HepG2 (cell line): ENCODE results near the gene SH3PXD2A. TPM values are rescaled to one million over a fixed set of nuclear protein-coding genes. Genes with fewer than 3 reads are reported as not detected.

Source experiments
- ATAC-seq: fragments of 200-7000 bp; cut with Tn5 transposase; 3 replicates; pipeline ENCODE4 v1.9.1; 2020; ENCODE audit warnings: mild to moderate bottlenecking, moderate library complexity
- BruUV-seq: library from RNA; stranded (reverse); fragments of 400-500 nt; replicated peaks from 2 replicates; lab custom pipeline; 2021; lab: Mats Ljungman, UMichigan
- CTCF ChIA-PET: fragments of 300-600 bp; formaldehyde crosslinking; extraction: SDS; loops from one replicate; lab custom pipeline; 2021; ENCODE audit warnings: low total read pairs, inconsistent platforms, low intra/inter-chr PET ratio; lab: Yijun Ruan, JAX
- POLR2A ChIA-PET: fragments of 350-600 bp; sonication (Branson Sonifier 250); formaldehyde crosslinking; loops from one replicate; lab custom pipeline; 2020; ENCODE audit warnings: antibody characterized with exemption, inconsistent platforms; lab: Yijun Ruan, JAX
- DNase-seq: peaks from one replicate; pipeline ENCODE4 v3.0.0-alpha.2; 2015; ENCODE audit warnings: low spot score
- FAIRE-seq: peaks from 3 replicates; lab custom pipeline; 2011; peaks lifted over from hg19 to GRCh38; lab: Jason Lieb, UNC
- H2AFZ ChIP-seq: one replicate; pipeline ENCODE4 v1.6.1; 2011; ENCODE audit warnings: low read length, inconsistent platforms
- H3K27ac ChIP-seq: fragments of 300-600 bp; 3 replicates; pipeline ENCODE4 v1.8.0; 2011; ENCODE audit warnings: mixed run types, mild to moderate bottlenecking, mixed read lengths, low read length, inconsistent platforms; ENCODE audit not compliant: insufficient read depth; ENCODE audit errors: extremely low read length
- H3K27me3 ChIP-seq, 2 experiments: fragments of 200-600 bp in 1 of 2; 2 replicates in 1 of 2; 3 replicates in 1 of 2; pipeline versions ENCODE4 v1.6.0 to v1.8.0; 2011; ENCODE audit warnings: low read length in 2 of 2, mild to moderate bottlenecking in 2 of 2, moderate library complexity in 2 of 2, inconsistent platforms in 1 of 2; ENCODE audit not compliant: insufficient read depth in 2 of 2, control insufficient read depth in 1 of 2
- H3K36me3 ChIP-seq, 2 experiments: fragments of 200-600 bp in 1 of 2; replicated peaks in 1 of 2; 2 replicates in 1 of 2; 3 replicates in 1 of 2; pipeline versions ENCODE4 v1.5.1 to v1.8.0; 2011; ENCODE audit warnings: low read length in 2 of 2, inconsistent platforms in 1 of 2; ENCODE audit not compliant: insufficient read depth in 2 of 2, control insufficient read depth in 1 of 2
- H3K4me1 ChIP-seq: 2 replicates; pipeline ENCODE4 v1.5.1; 2012; ENCODE audit warnings: low read length, inconsistent platforms; ENCODE audit not compliant: insufficient read depth
- H3K4me2 ChIP-seq: 2 replicates; pipeline ENCODE4 v1.6.0; 2011; ENCODE audit warnings: low read depth, low read length, inconsistent platforms
- H3K4me3 ChIP-seq, 3 experiments: fragments of 200-600 bp in 1 of 3; sonication (generic), shearing (Covaris generic) in 1 of 3; replicated peaks in 1 of 3; 2 replicates each; pipeline ENCODE4 v1.5.1; 2011 to 2016; ENCODE audit warnings: low read length in 3 of 3, inconsistent platforms in 2 of 3, low read depth in 2 of 3, mild to moderate bottlenecking in 2 of 3, control low read depth in 1 of 3, mixed read lengths in 1 of 3; ENCODE audit not compliant: insufficient read depth in 1 of 3
- H3K79me2 ChIP-seq: one replicate; pipeline ENCODE4 v1.6.1; 2011; ENCODE audit warnings: low read length, inconsistent platforms; ENCODE audit not compliant: insufficient read depth
- H3K9ac ChIP-seq: 2 replicates; pipeline ENCODE4 v1.6.0; 2011; ENCODE audit warnings: mild to moderate bottlenecking, low read depth, low read length, inconsistent platforms; ENCODE audit not compliant: insufficient read depth
- H3K9me3 ChIP-seq: 2 replicates; pipeline ENCODE4 v1.5.1; 2012; ENCODE audit warnings: mild to moderate bottlenecking, low read length
- H4K20me1 ChIP-seq: 2 replicates; pipeline ENCODE4 v1.6.0; 2011; ENCODE audit warnings: inconsistent platforms, mild to moderate bottlenecking, low read length, moderate library complexity; ENCODE audit not compliant: insufficient read depth
- BATF2 ChIP-seq: sonication (generic); formaldehyde crosslinking; IDR thresholded peaks from 2 replicates; pipeline ENCODE4 v1.8.0; 2022; ENCODE audit warnings: mild to moderate bottlenecking, missing genetic modification reagents, moderate library complexity
- HOXA5 ChIP-seq: sonication (generic); formaldehyde crosslinking; IDR thresholded peaks from 2 replicates; pipeline ENCODE4 v1.4.0; 2020; ENCODE audit warnings: missing genetic modification reagents
- PRDM4 ChIP-seq: sonication (generic); formaldehyde crosslinking; IDR thresholded peaks from 2 replicates; pipeline ENCODE4 v1.9.0; 2021; ENCODE audit warnings: missing genetic modification reagents, borderline replicate concordance
- RAD51 ChIP-seq: fragments of 450-650 bp; IDR thresholded peaks from 2 replicates; pipeline ENCODE4 v1.6.1; 2016; ENCODE audit warnings: borderline replicate concordance
- SMAD9 ChIP-seq: sonication (generic); formaldehyde crosslinking; IDR thresholded peaks from 2 replicates; pipeline ENCODE4 v1.5.1; 2020; ENCODE audit warnings: mild to moderate bottlenecking, missing genetic modification reagents
- TAF1 ChIP-seq: sonication (generic); formaldehyde crosslinking; IDR thresholded peaks from 2 replicates; pipeline ENCODE4 v1.4.0; 2020; ENCODE audit warnings: missing genetic modification reagents
- TBX2 ChIP-seq: sonication (generic); formaldehyde crosslinking; IDR thresholded peaks from 2 replicates; pipeline ENCODE4 v1.5.0; 2020; ENCODE audit warnings: missing genetic modification reagents, mild to moderate bottlenecking, borderline replicate concordance
- ZBTB26 ChIP-seq: IDR thresholded peaks from 2 replicates; pipeline ENCODE4 v1.6.1; 2016; ENCODE audit warnings: missing compliant biosample characterization, missing genetic modification reagents, borderline replicate concordance
- ZFP82 ChIP-seq: sonication (generic); formaldehyde crosslinking; IDR thresholded peaks from 2 replicates; pipeline ENCODE4 v1.5.1; 2020; ENCODE audit warnings: mild to moderate bottlenecking, missing genetic modification reagents, borderline replicate concordance
- ZGPAT ChIP-seq: IDR thresholded peaks from 2 replicates; pipeline ENCODE4 v1.6.1; 2016; ENCODE audit warnings: mild to moderate bottlenecking
- ZNF569 ChIP-seq: sonication (generic); formaldehyde crosslinking; IDR thresholded peaks from 2 replicates; pipeline ENCODE4 v1.5.0; 2020; ENCODE audit warnings: mild to moderate bottlenecking, missing genetic modification reagents, moderate library complexity, borderline replicate concordance
- WGBS: methylation state at CpG from one replicate; pipeline ENCODE4 v1.1.6; 2017; ENCODE audit warnings: low lambda C conversion rate; 5-methylcytosine and 5-hydroxymethylcytosine counted together
- in situ Hi-C: cut with HindIII; loops from 2 replicates; pipeline ENCODE4 v1.10.0; 2017; ENCODE audit warnings: low pct_unique_long_range_greater_than_20kb; ENCODE audit not compliant: extremely low pct_ligation_motif_present
- intact Hi-C: fragments of 100-400 bp; cut with micrococcal nuclease; formaldehyde crosslinking; loops from one replicate; pipeline ENCODE4 v1.10.0; 2022; ENCODE audit not compliant: unreplicated experiment
- polyA plus RNA-seq, 8 experiments: library from polyadenylated mRNA; depleted of rRNA in 3 of 8; stranded (reverse) in 7 of 8; unstranded in 1 of 8; fragments of >200 nt; fragmentation: Illumina TruSeq in 4 of 8; extraction: Trizol in 4 of 8; gene quantifications; 2 replicates each; pipeline versions ENCODE4 v1.2.1 to v1.2.3, GENCODE V29; 2011 to 2016; ENCODE audit warnings: low read depth in 4 of 8, missing spikeins in 1 of 8, mixed read lengths in 1 of 8; ENCODE audit not compliant: insufficient read depth in 1 of 8
- total RNA-seq, 5 experiments: library from RNA; depleted of rRNA; stranded (reverse); fragments of >200 nt; fragmentation: Illumina TruSeq; extraction: Trizol; gene quantifications; 2 replicates each; pipeline ENCODE4 v1.2.3, GENCODE V29; 2016; ENCODE audit warnings: low read depth in 1 of 5

SH3PXD2A gene
- total and polyA plus RNA-seq, 2 of the 13 experiments (the other 11 are each of a cell fraction or from before 2014, with no cell fraction given): 11.1 to 11.3 TPM

GRCh38 chr10:103699611-103700435, 155.6 kb downstream of the SH3PXD2A start:
- ATAC-seq: no peak
- DNase-seq: no peak
- Histone ChIP-seq H3K4me3 (no peak overlapping the region), H3K27ac (no peak overlapping the region), H3K4me2 (no peak overlapping the region), H3K79me2 (no peaks in the 10 kb centered on the region), H3K4me1 (peaks cover 18% of the 10 kb centered on the region), H3K9me3 (no peaks in the 10 kb centered on the region), H4K20me1 (peaks cover 7% of the 10 kb centered on the region; the same call in 1 of the 2 replicates), H3K27me3 (no peaks in the 10 kb centered on the region; a peak in 1 of 5 replicates), H3K9ac (no peak overlapping the region), H2AFZ (no peak overlapping the region), H3K36me3 (peaks cover 11 to 63% of the 10 kb centered on the region in 2 experiments; a peak in 4 of 5 replicates)
- POLR2A ChIA-PET: no interaction called here
- in situ Hi-C loops: no loop called here
- intact Hi-C loops: no loop called here
- 89% methylated on average over 9 of the region's 10 CpGs for WGBS
- no peak for TF ChIP-seq RAD51
- no TSS peak for BruUV-seq
- no peak for FAIRE-seq
- CTCF ChIA-PET: no interaction called here

- Histone ChIP-seq H3K27me3 (no peaks in the 10 kb centered on the region; a peak in 1 of 5 replicates), H3K79me2 (no peaks in the 10 kb centered on the region), H3K36me3 (peaks cover 14 to 52% of the 10 kb centered on the region in 2 experiments; a peak in 4 of 5 replicates), H3K4me2 (no peak overlapping the region), H2AFZ (no peak overlapping the region), H3K9ac (no peak overlapping the region), H3K9me3 (no peaks in the 10 kb centered on the region), H3K4me1 (peaks cover 18% of the 10 kb centered on the region), H3K4me3 (no peak overlapping the region), H4K20me1 (peaks cover 7% of the 10 kb centered on the region; the same call in 1 of the 2 replicates), H3K27ac (no peak overlapping the region)
- in situ Hi-C loops: no loop called here
- CTCF ChIA-PET: no interaction called here
- BruUV-seq: no TSS peak
- DNase-seq: no peak
- POLR2A ChIA-PET: no interaction called here
- no peak for ATAC-seq
- 100% methylated on average over 4 of the region's 4 CpGs for WGBS
- no peak for FAIRE-seq
- intact Hi-C loops: no loop called here
- TF ChIP-seq TAF1 (CRISPR knock-in tag): no peak
- no peak for TF ChIP-seq ZGPAT (CRISPR knock-in tag)
- TF ChIP-seq ZBTB26 (CRISPR knock-in tag): no peak
- no peak for TF ChIP-seq PRDM4
- TF ChIP-seq HOXA5 (CRISPR knock-in tag): no peak
- TF ChIP-seq ZFP82 (CRISPR knock-in tag): no peak
- no peak for TF ChIP-seq BATF2 (CRISPR knock-in tag)
- no peak for TF ChIP-seq SMAD9
- TF ChIP-seq TBX2: no peak
- TF ChIP-seq ZNF569: no peak
Measured at GRCh38 chr10:103698266-103698665, 157.1 kb downstream of the SH3PXD2A start.
